ENCODE measurements around the gene PPM1H.

PPM1H gene

GRCh38 chr12:62934799-62935674, at the start of gene PPM1H:
Gene PPM1H (minus strand): TSS chr12:62935150. CDS start chr12:62934736, 414 bp downstream.
- peak; percentile 32 to 44 for TF ChIP-seq CTCF (IDR thresholded peaks at IDR 0.05)
- Histone ChIP-seq H3K36me3 (no peaks in the 10 kb centered on the region), H3K27me3 (no peaks in the 10 kb centered on the region), H3K27ac (peak within 1 kb of the TSS; percentile 73 to 85), H3K9me3 (no peaks in the 10 kb centered on the region), H3K4me1 (peaks cover 0 to 11% (median 7%) of the 10 kb centered on the region in 4 donors), H3K4me3 (peak within 1 kb of the TSS; percentile 77 to 94)
- intact Hi-C loops (cut with DNase I; ENCODE audit: low total_unique reads) = loop anchor here (5.0 to 10.0 kb wide), 2 partner anchors 70 to 118 kb away; no protein-coding TSS in a partner anchor
- peak; percentile 44 to 77 for DNase-seq

GRCh38 chr12:62983594-62983993, 48.6 kb upstream of the PPM1H start:
- Histone ChIP-seq H3K27ac (no peak overlapping the region), H3K27me3 (no peaks in the 10 kb centered on the region), H3K9me3 (no peaks in the 10 kb centered on the region), H3K36me3 (no peaks in the 10 kb centered on the region), H3K4me1 (no peaks in the 10 kb centered on the region), H3K4me3 (no peak overlapping the region)
- no peak for DNase-seq
- intact Hi-C loops (cut with DNase I; ENCODE audit: low total_unique reads) = no loop called here
- no peak for TF ChIP-seq CTCF (IDR thresholded peaks at IDR 0.05)

GRCh38 chr12:62978768-62979167, 43.8 kb upstream of the PPM1H start:
- TF ChIP-seq CTCF (IDR thresholded peaks at IDR 0.05) = no peak
- intact Hi-C loops (cut with DNase I; ENCODE audit: low total_unique reads) = no loop called here

GRCh38 chr12:62977883-62978282, 42.9 kb upstream of the PPM1H start:
- no peaks in the 10 kb centered on the region for H3K9me3 ChIP-seq
- peaks cover 0 to 4% (median 2%) of the 10 kb centered on the region in 4 donors for H3K4me1 ChIP-seq
- no peak for TF ChIP-seq CTCF (IDR thresholded peaks at IDR 0.05)
- no peak overlapping the region for H3K4me3 ChIP-seq
- no peak for DNase-seq
- intact Hi-C loops (cut with DNase I; ENCODE audit: low total_unique reads) = no loop called here
- no peak overlapping the region for H3K27ac ChIP-seq
- H3K36me3 ChIP-seq = no peaks in the 10 kb centered on the region
- H3K27me3 ChIP-seq = no peaks in the 10 kb centered on the region

More at GRCh38 chr12:62978768-62979167, 43.8 kb upstream of the PPM1H start:
- Histone ChIP-seq H3K4me1 (peaks cover 0 to 2% (median 1%) of the 10 kb centered on the region in 4 donors), H3K27ac (no peak overlapping the region), H3K9me3 (no peaks in the 10 kb centered on the region), H3K4me3 (no peak overlapping the region), H3K36me3 (no peaks in the 10 kb centered on the region), H3K27me3 (no peaks in the 10 kb centered on the region)
- no peak for DNase-seq

- no peak for DNase-seq
- H3K27ac ChIP-seq = no peak overlapping the region
- H3K4me1 ChIP-seq = peaks cover 0 to 4% (median 2%) of the 10 kb centered on the region in 4 donors
- H3K36me3 ChIP-seq = no peaks in the 10 kb centered on the region
- no peaks in the 10 kb centered on the region for H3K27me3 ChIP-seq
- no peak overlapping the region for H3K4me3 ChIP-seq
- intact Hi-C loops (cut with DNase I; ENCODE audit: low total_unique reads) = no loop called here
- no peaks in the 10 kb centered on the region for H3K9me3 ChIP-seq
- TF ChIP-seq CTCF (IDR thresholded peaks at IDR 0.05) = no peak
Observed at GRCh38 chr12:62977418-62977817, 42.5 kb upstream of the PPM1H start.
